MM.1S (cell line): ENCODE results near the gene RARG.
A peak's percentile ranks its signal among the peaks of the same experiment; 100 is the strongest.

ENCODE experiments used
- DNase-seq: peaks from one replicate; pipeline ENCODE4 v3.0.0-alpha.2; 2015
- H2AFZ ChIP-seq: fragments of 300-600 bp; sonication (generic); 2 replicates; pipeline ENCODE4 v1.6.0; 2016; ENCODE audit warnings: antibody characterized with exemption, low read length
- H3F3A ChIP-seq: fragments of 300-600 bp; sonication (generic); 2 replicates; pipeline ENCODE4 v1.6.1; 2016; ENCODE audit warnings: mild to moderate bottlenecking, antibody characterized with exemption, low read length, moderate library complexity, mixed read lengths; ENCODE audit not compliant: insufficient read depth
- H3K27ac ChIP-seq: fragments of 300-600 bp; sonication (generic); 2 replicates; pipeline ENCODE4 v1.5.1; 2016; ENCODE audit warnings: mild to moderate bottlenecking, low read length
- H3K27me3 ChIP-seq: fragments of 300-600 bp; sonication (generic); replicated peaks from 2 replicates; pipeline ENCODE4 v1.6.0; 2016; ENCODE audit warnings: low read length; ENCODE audit not compliant: insufficient read depth
- H3K36me3 ChIP-seq: fragments of 300-600 bp; sonication (generic); replicated peaks from 2 replicates; pipeline ENCODE4 v1.6.1; 2016; ENCODE audit warnings: mild to moderate bottlenecking, low read length, mixed read lengths; ENCODE audit not compliant: insufficient read depth
- H3K4me1 ChIP-seq: fragments of 300-600 bp; sonication (generic); 2 replicates; pipeline ENCODE4 v1.6.1; 2016; ENCODE audit warnings: low read length, mixed read lengths
- H3K4me2 ChIP-seq: fragments of 300-600 bp; sonication (generic); 2 replicates; pipeline ENCODE4 v1.6.0; 2016; ENCODE audit warnings: low read depth, low read length
- H3K4me3 ChIP-seq: fragments of 300-600 bp; sonication (generic); 2 replicates; pipeline ENCODE4 v1.5.1; 2016; ENCODE audit warnings: low read length, mixed read lengths
- H3K79me2 ChIP-seq: fragments of 300-600 bp; sonication (generic); 2 replicates; pipeline ENCODE4 v1.6.1; 2016; ENCODE audit warnings: mixed run types, low read length, mixed read lengths
- H3K9ac ChIP-seq: fragments of 300-600 bp; sonication (generic); 2 replicates; pipeline ENCODE4 v1.6.1; 2016; ENCODE audit warnings: low read length, mixed read lengths
- H3K9me2 ChIP-seq: fragments of 300-600 bp; sonication (generic); replicated peaks from 2 replicates; pipeline ENCODE4 v1.6.1; 2016; ENCODE audit warnings: mild to moderate bottlenecking, low read length, mixed read lengths; ENCODE audit not compliant: insufficient read depth
- H3K9me3 ChIP-seq: fragments of 300-600 bp; sonication (generic); replicated peaks from 2 replicates; pipeline ENCODE4 v1.6.1; 2016; ENCODE audit warnings: mild to moderate bottlenecking, low read length, mixed read lengths; ENCODE audit not compliant: insufficient read depth
- H4K20me1 ChIP-seq: fragments of 300-600 bp; sonication (generic); 2 replicates; pipeline ENCODE4 v1.6.1; 2016; ENCODE audit warnings: mild to moderate bottlenecking, low read length, moderate library complexity, mixed read lengths; ENCODE audit not compliant: insufficient read depth
- CTCF ChIP-seq: fragments of 300-600 bp; sonication (generic); IDR thresholded peaks from 2 replicates; pipeline ENCODE4 v1.5.1; 2016; ENCODE audit warnings: antibody characterized with exemption, low read length, mixed read lengths
- EZH2 ChIP-seq: fragments of 300-600 bp; sonication (generic); optimal IDR thresholded peaks from 2 replicates; pipeline ENCODE3; 2017; ENCODE audit warnings: low read depth, mild to moderate bottlenecking, antibody characterized with exemption, low read length, mixed read lengths
- EZH2phosphoT487 ChIP-seq: fragments of 300-600 bp; sonication (generic); IDR thresholded peaks from 2 replicates; pipeline ENCODE4 v1.6.1; 2018; ENCODE audit warnings: antibody characterized with exemption, low read length

RARG gene

GRCh38 chr12:53176750-53177149 lies 55.3 kb downstream of the RARG start:
- peaks cover 22% of the 10 kb centered on the region for H3F3A ChIP-seq
- H3K79me2 ChIP-seq, result peaks cover 14% of the 10 kb centered on the region
- H3K9me3 ChIP-seq, result no peaks in the 10 kb centered on the region
- H3K27ac ChIP-seq, result no peak overlapping the region
- peaks cover 20% of the 10 kb centered on the region for H3K4me1 ChIP-seq
- H4K20me1 ChIP-seq, result no peaks in the 10 kb centered on the region; the same call in 1 of the 2 replicates
- DNase-seq, result no peak
- no peaks in the 10 kb centered on the region for H3K9me2 ChIP-seq
- H3K27me3 ChIP-seq, result no peaks in the 10 kb centered on the region
- TF ChIP-seq EZH2phosphoT487, result no peak
- TF ChIP-seq CTCF, result no peak
- no peak overlapping the region for H3K9ac ChIP-seq
- no peak overlapping the region for H2AFZ ChIP-seq
- no peak overlapping the region for H3K4me2 ChIP-seq
- 0 out of 2 replicates have a peak, but pooled peaks cover under 1% of the 10 kb centered on the region for H3K36me3 ChIP-seq
- no peak overlapping the region for H3K4me3 ChIP-seq

- no peaks in the 10 kb centered on the region for H3K27me3 ChIP-seq
- H3K27ac ChIP-seq, result no peak overlapping the region
- no peaks in the 10 kb centered on the region for H3K9me3 ChIP-seq
- peak overlapping the region; percentile 12; the same call in 1 of the 2 replicates for H2AFZ ChIP-seq
- H3K9me2 ChIP-seq, result no peaks in the 10 kb centered on the region
- no peaks in the 10 kb centered on the region for H4K20me1 ChIP-seq
- H3K4me3 ChIP-seq, result no peak overlapping the region
- peaks cover 17% of the 10 kb centered on the region for H3K4me1 ChIP-seq
- peaks cover 6% of the 10 kb centered on the region for H3K79me2 ChIP-seq
- peak; percentile 40 for DNase-seq
- no peak overlapping the region for H3K9ac ChIP-seq
- peaks cover 10% of the 10 kb centered on the region for H3F3A ChIP-seq
- H3K4me2 ChIP-seq, result no peak overlapping the region
- TF ChIP-seq EZH2phosphoT487 (no peak), CTCF (peak; percentile 47)
- H3K36me3 ChIP-seq, result no peaks in the 10 kb centered on the region
Observed at GRCh38 chr12:53174881-53175491, 57.0 kb downstream of the RARG start.

DNA sequence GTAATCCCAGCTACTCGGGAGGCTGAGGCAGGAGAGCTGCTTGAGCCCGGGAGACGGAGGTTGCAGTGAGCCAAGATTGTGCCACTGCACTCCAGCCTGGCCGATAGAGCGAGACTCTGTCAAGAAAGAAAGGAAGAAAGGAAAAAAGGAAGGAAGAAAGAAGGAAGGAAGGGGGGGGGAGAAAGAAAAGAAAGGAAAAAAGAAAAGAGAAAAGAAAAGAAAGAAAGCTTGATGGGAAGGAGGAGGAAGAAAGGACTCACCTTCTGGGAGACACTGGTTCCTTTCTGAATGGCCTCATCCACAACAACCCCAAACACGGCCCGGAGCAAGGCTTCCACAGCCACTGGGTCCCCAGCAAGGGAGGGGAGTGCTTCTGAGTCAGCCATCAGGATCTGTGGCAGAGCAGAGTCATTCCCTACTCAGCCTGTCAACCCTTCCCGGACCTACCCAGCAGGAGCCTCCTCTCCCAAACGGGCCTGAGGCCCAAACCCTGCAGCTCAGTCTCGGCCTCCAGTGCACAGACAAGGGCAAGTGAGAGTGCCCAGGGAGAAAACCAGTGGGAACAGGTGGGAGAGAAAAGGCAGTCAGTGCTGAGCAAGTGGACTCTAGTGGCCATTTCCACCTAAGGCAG lies 58.8 kb downstream of the RARG start:
- Histone ChIP-seq H3K4me3 (no peak overlapping the region), H3K9me3 (no peaks in the 10 kb centered on the region), H3K79me2 (no peaks in the 10 kb centered on the region), H3F3A (no peaks in the 10 kb centered on the region; the same call in 1 of the 2 replicates), H3K27ac (no peak overlapping the region), H3K27me3 (no peaks in the 10 kb centered on the region), H3K36me3 (no peaks in the 10 kb centered on the region), H3K4me2 (no peak overlapping the region), H2AFZ (no peak overlapping the region), H3K4me1 (peaks cover 9% of the 10 kb centered on the region), H4K20me1 (no peaks in the 10 kb centered on the region), H3K9ac (no peak overlapping the region), H3K9me2 (no peaks in the 10 kb centered on the region)
- DNase-seq, result no peak
- TF ChIP-seq EZH2 (no peak), CTCF (no peak), EZH2phosphoT487 (no peak)
